BE2C (cell line): ENCODE measurements around the gene PTPRG.

ENCODE experiments used
- DNase-seq: peaks from one replicate; pipeline ENCODE4 v3.0.0-alpha.2; 2020
- H3K27me3 ChIP-seq: fragments of 250-450 bp; sonication (Bioruptor Pico); 2 replicates; pipeline ENCODE4 v1.5.1; 2020; ENCODE audit warnings: mild to moderate bottlenecking
- H3K36me3 ChIP-seq: fragments of 250-450 bp; sonication (Bioruptor Pico); 2 replicates; pipeline ENCODE4 v1.5.1; 2020; ENCODE audit warnings: mild to moderate bottlenecking
- H3K4me1 ChIP-seq: fragments of 250-450 bp; sonication (Bioruptor Pico); 2 replicates; pipeline ENCODE4 v1.5.1; 2020
- H3K4me3 ChIP-seq: 2 replicates; pipeline ENCODE4 v1.5.1; 2011; ENCODE audit warnings: low read depth, low read length
- H3K9me3 ChIP-seq: fragments of 250-450 bp; sonication (Bioruptor Pico); 2 replicates; pipeline ENCODE4 v1.5.1; 2020
- CTCF ChIP-seq: IDR thresholded peaks from 2 replicates; pipeline ENCODE4 v1.5.1; 2012; ENCODE audit warnings: mild to moderate bottlenecking, low read depth, low read length

Gene PTPRG

GRCh38 chr3:62133015-62133414, 571.6 kb downstream of the PTPRG start:
- no peak for DNase-seq
- Histone ChIP-seq H3K4me1 (no peaks in the 10 kb centered on the region), H3K4me3 (no peak overlapping the region), H3K9me3 (no peaks in the 10 kb centered on the region), H3K27me3 (peaks cover 38% of the 10 kb centered on the region), H3K36me3 (no peaks in the 10 kb centered on the region)
- TF ChIP-seq CTCF, result no peak

GRCh38 chr3:62134061-62134496, 572.7 kb downstream of the PTPRG start:
- no peaks in the 10 kb centered on the region for H3K36me3 ChIP-seq
- H3K4me1 ChIP-seq, result no peaks in the 10 kb centered on the region
- no peak overlapping the region for H3K4me3 ChIP-seq
- peaks cover 36% of the 10 kb centered on the region for H3K27me3 ChIP-seq
- no peaks in the 10 kb centered on the region for H3K9me3 ChIP-seq
- no peak for TF ChIP-seq CTCF
- peak; percentile 33 for DNase-seq

- TF ChIP-seq CTCF, result no peak
Observed at GRCh38 chr3:62135741-62136140, 574.4 kb downstream of the PTPRG start.

GRCh38 chr3:62139957-62140356, 578.6 kb downstream of the PTPRG start:
- H3K4me3 ChIP-seq, result no peak overlapping the region
- peaks cover 3% of the 10 kb centered on the region for H3K27me3 ChIP-seq
- H3K36me3 ChIP-seq, result no peaks in the 10 kb centered on the region
- no peak for DNase-seq
- H3K4me1 ChIP-seq, result no peaks in the 10 kb centered on the region
- TF ChIP-seq CTCF, result no peak
- no peaks in the 10 kb centered on the region for H3K9me3 ChIP-seq

More at GRCh38 chr3:62135741-62136140, 574.4 kb downstream of the PTPRG start:
- no peaks in the 10 kb centered on the region for H3K9me3 ChIP-seq
- H3K4me3 ChIP-seq, result no peak overlapping the region
- H3K27me3 ChIP-seq, result peaks cover 30% of the 10 kb centered on the region
- H3K36me3 ChIP-seq, result no peaks in the 10 kb centered on the region
- DNase-seq, result no peak
- H3K4me1 ChIP-seq, result no peaks in the 10 kb centered on the region

GRCh38 chr3:62142331-62143085, 581.1 kb downstream of the PTPRG start:
- Histone ChIP-seq H3K27me3 (peaks cover 4% of the 10 kb centered on the region; the same call in 1 of the 2 replicates), H3K36me3 (no peaks in the 10 kb centered on the region), H3K4me3 (no peak overlapping the region), H3K4me1 (no peaks in the 10 kb centered on the region), H3K9me3 (no peaks in the 10 kb centered on the region)
- no peak for TF ChIP-seq CTCF
- DNase-seq, result no peak

- Histone ChIP-seq H3K4me1 (no peaks in the 10 kb centered on the region), H3K36me3 (no peaks in the 10 kb centered on the region), H3K27me3 (peaks cover 4% of the 10 kb centered on the region; the same call in 1 of the 2 replicates), H3K9me3 (no peaks in the 10 kb centered on the region), H3K4me3 (no peak overlapping the region)
- DNase-seq, result no peak
- TF ChIP-seq CTCF, result no peak
Observed at GRCh38 chr3:62143843-62144450, 582.6 kb downstream of the PTPRG start.
